Spleen (tissue), 7 donors: ENCODE results near the gene TM9SF4.

ENCODE experiments used
- CTCF ChIP-seq, 11 experiments: fragments of 200-600 bp in 7 of 11; fragments of 450-650 bp in 4 of 11; sonication (generic) in 4 of 11; IDR thresholded peaks in 8 of 11; conservative IDR thresholded peaks in 3 of 11; 1 replicate in 7 of 11; 2 replicates in 4 of 11; pipeline versions ENCODE4 v1.4.0 to v1.8.0; 2016 to 2021; ENCODE audit warnings: antibody characterized with exemption in 11 of 11, inconsistent platforms in 4 of 11, mild to moderate bottlenecking in 1 of 11
- POLR2A ChIP-seq, 3 donors: fragments of 450-650 bp; IDR thresholded peaks; one replicate each; pipeline ENCODE4 v1.5.1; 2017; ENCODE audit warnings: antibody characterized with exemption in 3 of 3, mild to moderate bottlenecking in 1 of 3
- POLR2AphosphoS5 ChIP-seq, 3 donors: sonication (generic); formaldehyde crosslinking; IDR thresholded peaks; one replicate each; pipeline ENCODE4 v1.5.1; 2017; ENCODE audit warnings: antibody characterized with exemption in 3 of 3
- donor health status: DM: no; HTN: no; CAD: no; lungs with moderate emphysema.
- donor health status: DM: no; HTN: no; CAD: no.
- donor health status: DM: no; HTN: no; CAD: no.

- no peak for TF ChIP-seq CTCF (IDR thresholded peaks at IDR 0.05 in 8 of 11, conservative IDR thresholded peaks at IDR 0.05 in 3 of 11)
- TF ChIP-seq POLR2AphosphoS5 (IDR thresholded peaks at IDR 0.05), result no peak
- TF ChIP-seq POLR2A (IDR thresholded peaks at IDR 0.05), result no peak
Measured at GRCh38 chr20:32108814-32109391, 611 bp upstream of the TM9SF4 start.
